Measurements from ENCODE around the gene OR7D2. TPM values are rescaled to one million over a fixed set of nuclear protein-coding genes. Genes with fewer than 3 reads are reported as not detected.

OR7D2 gene
- total RNA-seq, 1 donor from 2014 or later, result not detected

- no peak overlapping the region for H3K4me3 Mint-ChIP-seq (ENCODE audit: unreplicated experiment)
- no peaks in the 10 kb centered on the region for H3K9me3 ChIP-seq (ENCODE audit: insufficient read depth, low read depth, low read length)
- no peak overlapping the region for H3K4me2 ChIP-seq (ENCODE audit: low read length)
- no peaks in the 10 kb centered on the region for H3K79me2 ChIP-seq (ENCODE audit: insufficient read depth, low read length)
- H3K36me3 ChIP-seq (ENCODE audit: insufficient read depth, low read length), result no peaks in the 10 kb centered on the region
- H4K20me1 ChIP-seq (ENCODE audit: insufficient read depth, low read length), result no peaks in the 10 kb centered on the region
- peaks cover 10% of the 10 kb centered on the region for H3K9me3 Mint-ChIP-seq (ENCODE audit: unreplicated experiment)
- H3K36me3 Mint-ChIP-seq (ENCODE audit: low read depth, unreplicated experiment), result peaks cover 16% of the 10 kb centered on the region
- H2AFZ ChIP-seq (ENCODE audit: low read depth, low read length), result no peak overlapping the region
- H3K4me1 Mint-ChIP-seq (ENCODE audit: low read depth, unreplicated experiment), result no peaks in the 10 kb centered on the region
- H3K27ac ChIP-seq (ENCODE audit: low read depth, low read length), result no peak overlapping the region
- no peak for FAIRE-seq
- DNase-seq (ENCODE audit: low read depth), result no peak
- TF ChIP-seq CTCF (IDR thresholded peaks at IDR 0.05; ENCODE audit: insufficient read depth, low read depth, low read length) (no peak), EZH2 (IDR thresholded peaks at IDR 0.05; ENCODE audit: insufficient read depth, low read length) (no peak)
- no peak overlapping the region for H3K4me3 ChIP-seq (ENCODE audit: insufficient read depth, low read depth, low read length)
- no peaks in the 10 kb centered on the region for H3K27me3 Mint-ChIP-seq (ENCODE audit: low read depth, unreplicated experiment)
- no peaks in the 10 kb centered on the region for H3K27me3 ChIP-seq (ENCODE audit: insufficient read depth, low read length)
- H3K9ac ChIP-seq (ENCODE audit: low read length), result no peak overlapping the region
- H3K4me1 ChIP-seq (ENCODE audit: insufficient read depth, low read length), result no peaks in the 10 kb centered on the region
- no peak overlapping the region for H3K27ac Mint-ChIP-seq (ENCODE audit: unreplicated experiment)
Observed at GRCh38 chr19:9171393-9171991, 7.3 kb upstream of the OR7D2 start.

- Histone ChIP-seq H3K36me3 (ENCODE audit: insufficient read depth, low read length) (no peaks in the 10 kb centered on the region), H3K27ac (ENCODE audit: low read depth, low read length) (no peak overlapping the region), H3K79me2 (ENCODE audit: insufficient read depth, low read length) (no peaks in the 10 kb centered on the region), H3K27me3 (ENCODE audit: insufficient read depth, low read length) (no peaks in the 10 kb centered on the region), H3K4me1 (ENCODE audit: insufficient read depth, low read length) (no peaks in the 10 kb centered on the region), H2AFZ (ENCODE audit: low read depth, low read length) (no peak overlapping the region), H3K9me3 (ENCODE audit: insufficient read depth, low read depth, low read length) (no peaks in the 10 kb centered on the region), H3K9ac (ENCODE audit: low read length) (no peak overlapping the region), H3K4me3 (ENCODE audit: insufficient read depth, low read depth, low read length) (no peak overlapping the region), H3K4me2 (ENCODE audit: low read length) (no peak overlapping the region), H4K20me1 (ENCODE audit: insufficient read depth, low read length) (no peaks in the 10 kb centered on the region)
- DNase-seq (ENCODE audit: low read depth) (no peak), FAIRE-seq (no peak)
- TF ChIP-seq EZH2 (IDR thresholded peaks at IDR 0.05; ENCODE audit: insufficient read depth, low read length), result no peak
- no peak for TF ChIP-seq CTCF (IDR thresholded peaks at IDR 0.05; ENCODE audit: insufficient read depth, low read depth, low read length)
- H3K36me3 Mint-ChIP-seq (ENCODE audit: low read depth, unreplicated experiment), result no peaks in the 10 kb centered on the region
- H3K4me1 Mint-ChIP-seq (ENCODE audit: low read depth, unreplicated experiment), result no peaks in the 10 kb centered on the region
- H3K9me3 Mint-ChIP-seq (ENCODE audit: unreplicated experiment), result peaks cover 4% of the 10 kb centered on the region
- H3K27ac Mint-ChIP-seq (ENCODE audit: unreplicated experiment), result no peak overlapping the region
- no peak overlapping the region for H3K4me3 Mint-ChIP-seq (ENCODE audit: unreplicated experiment)
- H3K27me3 Mint-ChIP-seq (ENCODE audit: low read depth, unreplicated experiment), result no peaks in the 10 kb centered on the region
Observed at GRCh38 chr19:9175326-9175725, 3.5 kb upstream of the OR7D2 start.

DNA sequence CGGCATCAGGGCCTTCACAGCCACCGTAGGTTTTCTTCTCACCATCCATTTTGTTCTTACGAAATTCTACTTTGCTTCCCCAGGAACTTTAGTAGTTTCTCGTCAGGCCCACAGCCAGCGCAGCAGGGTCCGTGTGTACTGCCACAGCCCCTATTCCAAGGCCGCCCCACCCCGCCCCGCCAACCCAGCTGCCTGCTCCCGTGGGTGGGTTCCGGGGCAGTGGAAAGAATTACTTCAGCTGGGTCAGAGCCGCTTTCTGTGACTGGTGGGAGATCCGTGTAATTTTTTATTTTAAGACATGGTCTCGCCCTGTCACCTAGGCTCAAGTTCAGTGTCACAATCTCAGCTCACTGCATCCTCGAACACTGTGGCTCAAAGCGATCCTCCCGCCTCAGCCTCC, 4.2 kb downstream of the OR7D2 start:
- Histone ChIP-seq H3K9ac (ENCODE audit: low read length) (no peak overlapping the region), H3K4me3 (ENCODE audit: insufficient read depth, low read depth, low read length) (no peak overlapping the region), H3K27me3 (ENCODE audit: insufficient read depth, low read length) (no peaks in the 10 kb centered on the region), H3K9me3 (ENCODE audit: insufficient read depth, low read depth, low read length) (no peaks in the 10 kb centered on the region), H3K27ac (ENCODE audit: low read depth, low read length) (no peak overlapping the region), H3K36me3 (ENCODE audit: insufficient read depth, low read length) (no peaks in the 10 kb centered on the region), H3K4me1 (ENCODE audit: insufficient read depth, low read length) (no peaks in the 10 kb centered on the region), H3K79me2 (ENCODE audit: insufficient read depth, low read length) (no peaks in the 10 kb centered on the region), H4K20me1 (ENCODE audit: insufficient read depth, low read length) (no peaks in the 10 kb centered on the region), H3K4me2 (ENCODE audit: low read length) (no peak overlapping the region), H2AFZ (ENCODE audit: low read depth, low read length) (no peak overlapping the region)
- peaks cover 2% of the 10 kb centered on the region for H3K36me3 Mint-ChIP-seq (ENCODE audit: low read depth, unreplicated experiment)
- H3K4me3 Mint-ChIP-seq (ENCODE audit: unreplicated experiment), result no peak overlapping the region
- no peak overlapping the region for H3K27ac Mint-ChIP-seq (ENCODE audit: unreplicated experiment)
- FAIRE-seq (no peak), DNase-seq (ENCODE audit: low read depth) (no peak)
- no peaks in the 10 kb centered on the region for H3K4me1 Mint-ChIP-seq (ENCODE audit: low read depth, unreplicated experiment)
- H3K27me3 Mint-ChIP-seq (ENCODE audit: low read depth, unreplicated experiment), result no peaks in the 10 kb centered on the region
- TF ChIP-seq EZH2 (IDR thresholded peaks at IDR 0.05; ENCODE audit: insufficient read depth, low read length) (no peak), CTCF (IDR thresholded peaks at IDR 0.05; ENCODE audit: insufficient read depth, low read depth, low read length) (no peak)
- peaks cover 8% of the 10 kb centered on the region for H3K9me3 Mint-ChIP-seq (ENCODE audit: unreplicated experiment)
